ENCODE data around the gene GNA15.
A peak's percentile ranks its signal among the peaks of the same experiment; 100 is the strongest.
"Not testable (repeated sequence)": the region's sequence is repeated elsewhere in the genome, so short reads cannot be mapped to it uniquely, and the experiment has no call there.

The GNA15 gene

DNA sequence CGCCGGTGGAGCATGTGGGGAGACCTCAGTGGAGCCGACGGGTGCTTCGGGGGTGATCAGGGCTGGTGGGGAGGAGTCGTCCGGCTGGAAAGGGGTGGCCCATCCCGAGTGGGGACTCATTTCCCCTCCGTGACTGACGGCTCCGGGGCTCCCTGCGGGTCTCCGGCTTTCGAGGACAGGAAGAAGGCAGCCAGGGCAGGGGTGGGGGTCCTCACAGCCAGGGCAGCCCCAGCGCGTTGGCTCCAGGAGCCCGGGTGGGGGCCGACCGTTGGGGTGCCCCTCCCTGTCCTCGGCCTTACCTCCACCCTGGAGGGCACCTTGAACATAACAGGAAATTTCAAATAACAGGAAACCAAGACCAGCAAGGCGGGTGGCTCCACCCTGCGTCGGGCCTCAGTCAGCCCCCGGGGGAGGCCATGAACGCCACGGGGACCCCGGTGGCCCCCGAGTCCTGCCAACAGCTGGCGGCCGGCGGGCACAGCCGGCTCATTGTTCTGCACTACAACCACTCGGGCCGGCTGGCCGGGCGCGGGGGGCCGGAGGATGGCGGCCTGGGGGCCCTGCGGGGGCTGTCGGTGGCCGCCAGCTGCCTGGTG is 42.6 kb downstream of the GNA15 start, which contains the start of gene S1PR4:
Gene S1PR4, plus strand, starts transcription at position 393 of the 596 bp plus-strand sequence. Its CDS starts 24 bp downstream, at position 417.
- DNase-seq = no peak

- no peak for DNase-seq
Observed at GRCh38 chr19:3178973-3179738, 43.3 kb downstream of the GNA15 start.

DNA sequence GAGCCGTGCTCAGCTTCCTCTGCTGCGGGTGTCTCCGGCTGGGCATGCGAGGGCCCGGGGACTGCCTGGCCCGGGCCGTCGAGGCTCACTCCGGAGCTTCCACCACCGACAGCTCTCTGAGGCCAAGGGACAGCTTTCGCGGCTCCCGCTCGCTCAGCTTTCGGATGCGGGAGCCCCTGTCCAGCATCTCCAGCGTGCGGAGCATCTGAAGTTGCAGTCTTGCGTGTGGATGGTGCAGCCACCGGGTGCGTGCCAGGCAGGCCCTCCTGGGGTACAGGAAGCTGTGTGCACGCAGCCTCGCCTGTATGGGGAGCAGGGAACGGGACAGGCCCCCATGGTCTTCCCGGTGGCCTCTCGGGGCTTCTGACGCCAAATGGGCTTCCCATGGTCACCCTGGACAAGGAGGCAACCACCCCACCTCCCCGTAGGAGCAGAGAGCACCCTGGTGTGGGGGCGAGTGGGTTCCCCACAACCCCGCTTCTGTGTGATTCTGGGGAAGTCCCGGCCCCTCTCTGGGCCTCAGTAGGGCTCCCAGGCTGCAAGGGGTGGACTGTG is 44.0 kb downstream of the GNA15 start:
- DNase-seq = no peak

DNA sequence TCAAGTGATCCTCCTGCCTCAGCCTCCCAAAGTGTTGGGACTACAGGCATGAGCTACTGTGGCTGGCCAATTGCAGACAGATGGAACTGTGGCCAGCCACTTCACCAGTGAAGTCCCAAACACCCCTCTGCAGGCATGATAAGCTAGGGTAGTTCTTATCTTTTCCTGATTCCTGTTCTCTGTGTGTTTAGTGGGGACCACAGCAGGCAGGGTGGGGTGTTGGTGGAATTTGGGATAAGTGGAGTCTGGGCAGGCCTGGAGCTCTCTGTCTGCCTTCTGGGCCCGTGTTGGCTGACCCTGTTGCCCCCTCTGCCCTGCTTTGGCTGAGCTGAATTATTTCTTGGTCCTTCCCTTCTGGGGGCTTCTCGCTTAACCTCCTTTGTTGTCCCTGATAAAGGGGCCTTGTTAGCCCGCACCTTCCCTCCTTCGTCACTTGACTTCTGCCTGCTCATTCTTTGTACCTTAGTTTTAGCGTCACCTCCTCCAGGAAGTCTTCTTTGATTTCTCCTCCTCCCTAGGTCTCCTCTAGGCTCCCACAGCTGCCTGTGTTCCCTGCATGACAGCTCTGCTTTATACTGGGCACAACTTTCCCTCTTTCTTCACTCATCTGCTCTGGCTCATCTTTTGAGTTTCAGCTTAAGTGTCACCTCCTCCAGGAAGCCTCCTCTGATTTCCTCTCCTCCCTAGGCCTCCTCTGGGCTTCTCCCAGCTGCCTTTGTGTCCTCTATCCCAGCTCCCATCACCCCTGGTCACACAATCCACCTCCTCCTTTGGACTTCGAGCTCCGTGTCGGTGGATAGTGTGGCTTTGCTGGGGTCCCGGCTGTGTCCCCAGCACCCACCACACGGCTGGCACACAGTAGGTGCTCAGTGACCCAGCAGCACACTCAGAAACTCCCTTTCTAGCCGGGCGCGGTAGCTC is 48.1 kb downstream of the GNA15 start:
- no peak for DNase-seq

- no peak for DNase-seq
Observed at GRCh38 chr19:3184847-3185460, 49.1 kb downstream of the GNA15 start.

DNA sequence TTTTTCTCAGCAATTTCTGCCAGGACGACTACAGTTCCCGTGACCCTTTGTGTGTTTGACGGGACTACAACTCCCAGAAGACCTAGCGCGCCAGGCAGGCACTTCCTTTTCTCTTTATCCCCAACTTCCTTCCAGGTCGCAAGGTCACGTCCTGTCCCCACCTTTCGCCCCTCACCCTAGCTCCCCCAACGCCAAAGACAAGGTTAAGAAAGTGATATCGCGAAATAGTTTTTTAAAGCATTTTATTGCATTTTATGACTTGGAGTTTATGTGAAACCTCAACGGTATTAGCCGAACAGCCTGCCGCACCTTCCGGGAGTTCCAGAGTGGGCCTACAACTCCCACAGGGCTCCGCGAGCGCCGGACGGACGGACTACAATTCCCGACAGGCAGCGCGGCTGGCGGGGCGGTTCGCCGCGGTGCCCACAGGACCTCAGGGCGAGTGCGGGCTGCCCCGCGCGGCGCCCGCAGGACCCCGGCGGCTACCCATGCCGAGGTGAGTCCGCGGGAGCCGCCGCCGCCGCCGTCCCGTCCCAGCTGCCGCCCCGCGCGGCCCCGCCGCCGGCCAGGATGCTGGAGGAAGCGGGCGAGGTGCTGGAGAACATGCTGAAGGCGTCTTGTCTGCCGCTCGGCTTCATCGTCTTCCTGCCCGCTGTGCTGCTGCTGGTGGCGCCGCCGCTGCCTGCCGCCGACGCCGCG is 49.8 kb downstream of the GNA15 start, which contains the start of gene NCLN:
Gene NCLN, plus strand, starts transcription at position 470 of the 699 bp plus-strand sequence. Its CDS starts 101 bp downstream, at position 571.
- DNase-seq = peak; percentile 95

DNA sequence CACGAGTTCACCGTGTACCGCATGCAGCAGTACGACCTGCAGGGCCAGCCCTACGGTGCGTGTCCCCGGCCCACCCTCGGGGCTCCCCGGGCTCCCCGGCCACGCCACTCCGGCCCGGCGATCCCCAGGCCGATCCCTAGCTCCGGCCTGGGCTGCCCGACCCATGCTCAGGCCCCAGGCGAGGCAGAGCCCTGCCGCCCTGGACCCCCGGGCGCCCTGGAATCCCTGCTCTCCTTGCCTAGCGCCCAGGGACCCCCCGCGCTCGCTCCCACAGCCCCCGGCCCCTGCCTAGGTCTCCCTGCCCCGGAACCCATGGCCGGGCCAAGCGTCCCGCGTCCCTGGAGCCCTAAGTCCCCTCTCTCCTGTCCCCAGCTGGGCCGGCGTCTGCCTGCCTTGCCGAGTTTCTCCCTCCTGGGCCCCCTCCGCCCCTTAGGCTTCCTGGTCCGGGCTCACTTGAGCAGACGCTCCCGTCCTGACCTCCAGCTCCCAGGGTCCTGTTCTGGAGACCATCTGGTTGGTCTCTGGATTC is 50.4 kb downstream of the GNA15 start:
- no peak for DNase-seq

- DNase-seq = no peak
Observed at GRCh38 chr19:3186891-3187661, 51.2 kb downstream of the GNA15 start.

GRCh38 chr19:3187662-3188511 is 52.1 kb downstream of the GNA15 start:
- no peak for DNase-seq

- DNase-seq = no peak
Observed at GRCh38 chr19:3188627-3189596, 53.1 kb downstream of the GNA15 start.

GRCh38 chr19:3189702-3190469 is 54.1 kb downstream of the GNA15 start:
- DNase-seq = no peak

DNA sequence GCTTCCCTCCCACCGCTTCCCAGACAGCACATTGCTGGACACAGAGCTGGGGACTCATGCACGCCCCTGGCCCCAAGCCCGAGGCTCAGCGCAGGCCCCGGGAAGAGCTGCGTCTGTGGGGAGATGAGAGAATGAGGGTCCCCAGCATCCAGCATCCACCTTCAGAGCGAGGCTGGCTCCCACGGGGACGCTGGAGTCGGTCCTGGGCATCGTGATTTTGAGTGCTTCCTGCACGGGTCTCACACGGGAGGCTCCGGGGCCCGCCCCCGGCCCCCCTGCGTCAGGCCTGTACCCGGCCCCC is 54.6 kb downstream of the GNA15 start:
- no peak for DNase-seq

DNA sequence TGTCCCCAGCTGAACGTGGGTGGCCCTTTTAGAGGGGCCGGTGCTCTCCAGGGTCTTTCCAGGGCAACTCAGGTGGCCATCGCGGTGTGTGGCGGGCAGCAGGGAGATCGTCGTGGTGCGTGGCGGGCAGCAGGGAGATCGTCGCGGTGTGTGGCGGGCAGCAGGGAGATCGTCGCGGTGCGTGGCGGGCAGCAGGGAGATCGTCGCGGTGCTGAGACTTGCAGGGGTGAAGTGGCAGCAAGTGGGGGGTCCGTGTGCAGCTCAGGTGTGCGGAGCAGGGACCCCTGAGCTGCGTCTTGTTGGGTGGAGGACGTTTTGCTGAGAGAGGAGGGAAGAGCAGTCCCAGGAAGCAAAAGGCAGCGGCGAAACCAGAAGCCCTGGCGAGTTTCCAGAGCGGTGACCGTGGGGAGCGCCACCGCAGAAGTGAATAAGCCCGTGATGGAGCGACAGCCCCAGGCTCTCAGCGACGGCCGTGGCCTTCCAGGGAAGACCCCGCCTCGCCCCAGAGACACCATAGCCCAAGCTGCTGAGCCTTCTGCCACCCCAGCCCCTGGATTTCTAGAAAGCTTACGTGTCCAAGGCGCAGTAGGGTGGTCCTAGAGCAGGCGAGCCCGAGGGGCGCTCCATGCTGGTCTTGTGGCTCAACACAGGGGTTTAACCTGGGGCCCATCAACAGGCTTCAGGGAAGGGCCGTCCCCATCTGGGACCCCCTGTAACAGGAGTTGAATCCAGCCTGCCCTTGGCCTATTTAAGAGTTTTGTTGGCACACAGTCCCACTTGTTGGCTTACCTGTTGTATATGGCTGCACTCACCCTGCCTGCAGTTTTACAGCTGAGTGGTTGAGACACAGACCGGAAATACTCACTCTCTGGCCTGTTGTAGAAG is 55.3 kb downstream of the GNA15 start:
- DNase-seq = no peak

DNA sequence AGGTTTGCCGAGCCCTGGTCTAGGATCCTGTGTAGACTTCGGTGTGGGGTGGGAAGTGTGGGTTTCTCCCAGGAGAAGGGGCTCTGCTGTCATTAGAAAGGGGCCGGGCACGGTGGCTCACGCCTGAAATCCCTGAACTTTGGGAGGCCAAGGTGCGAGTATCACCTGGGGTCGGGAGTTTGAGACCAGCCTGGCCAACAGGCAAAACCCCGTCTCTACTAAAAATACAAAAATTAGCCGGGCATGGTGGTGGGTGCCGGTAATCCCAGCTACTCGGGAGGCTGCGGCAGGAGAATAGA is 55.9 kb downstream of the GNA15 start:
- not testable (repeated sequence) for DNase-seq

GRCh38 chr19:3192228-3192635 is 56.4 kb downstream of the GNA15 start:
- DNase-seq = no peak

DNA sequence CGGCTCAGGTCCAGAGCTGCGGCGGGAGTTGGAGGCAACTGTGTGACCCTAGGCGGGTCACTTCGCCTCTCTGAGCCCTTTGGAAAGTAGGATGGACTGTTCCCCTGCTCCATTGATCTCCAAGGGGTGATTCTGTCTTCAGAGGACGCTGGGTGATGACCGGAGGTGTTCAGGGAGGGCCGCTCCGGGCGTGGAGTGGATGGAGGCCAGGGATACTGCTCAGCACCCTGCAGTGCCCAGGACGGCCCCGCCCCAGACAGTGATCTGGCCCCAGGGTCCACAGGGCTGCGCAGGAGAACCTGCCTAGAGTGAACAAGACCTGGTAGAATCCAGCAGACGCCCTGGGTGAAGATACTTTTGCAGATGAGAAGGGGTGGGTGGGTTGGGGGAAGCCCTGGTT is 56.9 kb downstream of the GNA15 start:
- no peak for DNase-seq
